ENCODE measurements around the gene RPS3. TPM values are rescaled to one million over a fixed set of nuclear protein-coding genes. Genes with fewer than 3 reads are reported as not detected.

Gene RPS3
- total RNA-seq, 6 experiments from 2014 or later = 311 to 560 (median 447) TPM

- TF ChIP-seq POLR2A (IDR thresholded peaks at IDR 0.05) (no peak), CTCF (IDR thresholded peaks at IDR 0.05) (no peak)
- DNase-seq (no peak), ATAC-seq (peak in 2 of 4 donors; percentile 22 to 40)
- Histone ChIP-seq H3K9me3 (no peaks in the 10 kb centered on the region), H3K4me3 (no peak overlapping the region), H3K4me1 (no peaks in the 10 kb centered on the region), H3K36me3 (no peaks in the 10 kb centered on the region), H3K27ac (no peak overlapping the region), H3K27me3 (no peaks in the 10 kb centered on the region)
- intact Hi-C loops (cut with DNase I) = no loop called here
- WGBS (ENCODE audit: insufficient coverage, low coverage, low lambda C conversion rate, missing lambda C conversion rate) = 27% methylated on average over 5 of the region's 7 CpGs
Observed at GRCh38 chr11:75441804-75442132, 42.5 kb downstream of the RPS3 start.

DNA sequence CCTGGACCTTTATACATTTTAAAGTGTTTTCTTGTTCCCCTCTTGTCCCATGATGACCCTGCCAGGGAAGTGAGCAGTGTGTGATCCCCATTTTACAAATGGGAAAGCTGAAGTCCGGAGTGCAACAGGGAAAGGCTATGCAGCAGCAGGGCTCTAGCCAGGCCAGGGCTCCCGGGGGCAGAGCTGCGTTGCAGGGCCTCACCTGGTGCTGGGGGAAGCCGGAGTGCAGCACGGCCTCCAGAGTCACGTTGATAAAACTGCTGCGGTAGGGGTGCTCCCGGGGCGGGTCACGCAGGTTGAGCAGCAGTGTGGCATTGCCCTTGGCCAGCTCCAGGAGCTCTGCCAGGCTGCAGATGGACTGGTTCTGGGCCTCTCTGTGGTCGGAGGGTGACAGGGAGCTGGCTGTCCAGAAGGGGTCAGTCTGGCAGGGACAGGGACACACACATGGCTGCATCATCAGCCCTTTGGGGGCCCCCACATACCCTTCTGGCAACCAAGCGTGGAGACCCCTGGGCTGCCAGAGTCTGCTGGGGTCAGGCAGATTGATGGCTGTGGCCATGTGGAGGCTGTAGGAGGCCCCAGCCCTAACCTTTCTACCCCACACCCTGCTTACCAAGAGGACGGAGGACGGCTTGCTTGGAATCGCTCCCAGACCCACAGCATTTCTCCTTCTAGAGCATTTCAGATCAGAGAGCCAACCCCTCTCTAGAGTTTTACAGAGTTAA is 43.0 kb downstream of the RPS3 start:
- TF ChIP-seq CTCF (IDR thresholded peaks at IDR 0.05) (no peak), POLR2A (IDR thresholded peaks at IDR 0.05) (no peak)
- H3K27me3 ChIP-seq = no peaks in the 10 kb centered on the region
- no peak for DNase-seq
- no peaks in the 10 kb centered on the region for H3K4me1 ChIP-seq
- H3K4me3 ChIP-seq = no peak overlapping the region
- intact Hi-C loops (cut with DNase I) = no loop called here
- no CpG with 5 or more reads among the region's 15 CpGs for WGBS (ENCODE audit: insufficient coverage, low coverage, low lambda C conversion rate, missing lambda C conversion rate)
- no peaks in the 10 kb centered on the region for H3K36me3 ChIP-seq
- H3K9me3 ChIP-seq = no peaks in the 10 kb centered on the region
- ATAC-seq = no peak
- no peak overlapping the region for H3K27ac ChIP-seq

- 33% methylated on average over 1 of the region's 12 CpGs for whole genome bisulfite sequencing (ENCODE audit: insufficient coverage, low coverage, low lambda C conversion rate, missing lambda C conversion rate)
- no peak overlapping the region for H3K27ac ChIP-seq
- H3K4me1 ChIP-seq = no peaks in the 10 kb centered on the region
- H3K27me3 ChIP-seq = no peaks in the 10 kb centered on the region
- TF ChIP-seq POLR2A (IDR thresholded peaks at IDR 0.05) (no peak), CTCF (IDR thresholded peaks at IDR 0.05) (no peak)
- no peak overlapping the region for H3K4me3 ChIP-seq
- ATAC-seq (no peak), DNase-seq (no peak)
- no peaks in the 10 kb centered on the region for H3K9me3 ChIP-seq
- H3K36me3 ChIP-seq = no peaks in the 10 kb centered on the region
- intact Hi-C loops (cut with DNase I) = no loop called here
Observed at GRCh38 chr11:75443043-75443442, 43.7 kb downstream of the RPS3 start.

DNA sequence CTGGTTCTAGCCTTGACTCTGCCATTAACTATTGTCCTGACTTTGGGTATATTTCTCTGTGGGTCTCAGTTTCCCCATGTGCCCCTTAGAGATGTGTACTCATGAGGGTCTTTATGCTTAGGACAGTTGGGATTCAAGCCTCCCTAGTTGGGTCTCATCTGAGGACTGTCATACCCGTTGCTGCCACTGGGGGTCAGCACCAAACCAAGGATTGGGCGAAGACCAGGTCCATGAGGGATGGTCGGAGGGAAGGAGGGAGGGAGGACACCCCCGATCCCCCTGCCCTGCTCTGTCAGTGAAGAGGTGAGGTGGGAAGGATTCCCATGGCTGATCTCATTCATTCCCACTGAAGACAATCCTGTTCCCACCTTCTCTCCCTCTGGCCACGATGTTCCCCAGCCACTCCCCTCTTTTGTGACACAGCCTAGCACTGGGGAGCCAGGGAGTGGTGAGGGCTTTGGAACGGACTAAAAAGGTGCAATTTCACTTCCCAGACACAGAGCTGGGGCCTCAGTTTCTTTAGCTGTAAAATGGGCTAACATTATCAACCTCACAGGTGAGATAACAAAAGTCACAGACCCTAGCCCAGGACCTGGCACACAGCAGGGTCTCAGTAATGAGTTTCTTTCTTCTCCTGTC is 46.1 kb downstream of the RPS3 start:
- WGBS (ENCODE audit: insufficient coverage, low coverage, low lambda C conversion rate, missing lambda C conversion rate) = 8% methylated on average over 6 of the region's 6 CpGs
- TF ChIP-seq POLR2A (IDR thresholded peaks at IDR 0.05) = no peak
- peak; percentile 94 to 96 (median 95) for TF ChIP-seq CTCF (IDR thresholded peaks at IDR 0.05)
- DNase-seq (peak in 2 of 3 donors; percentile 63 to 74), ATAC-seq (peak; percentile 76 to 88 (median 87))
- Histone ChIP-seq H3K27me3 (no peaks in the 10 kb centered on the region), H3K9me3 (no peaks in the 10 kb centered on the region), H3K36me3 (no peaks in the 10 kb centered on the region), H3K4me3 (no peak overlapping the region), H3K27ac (no peak overlapping the region), H3K4me1 (no peaks in the 10 kb centered on the region)
- intact Hi-C loops (cut with DNase I) = loop anchor here in 1 of 2 donors (5.0 kb wide), 1 partner anchor 87 kb away; no protein-coding TSS in a partner anchor

All from right lobe of liver (tissue), 6 donors.